ENCODE results near the gene BAK1. TPM values are rescaled to one million over a fixed set of nuclear protein-coding genes. Genes with fewer than 3 reads are reported as not detected.
A peak's percentile ranks its signal among the peaks of the same experiment; 100 is the strongest.

The BAK1 gene
- total and polyA plus RNA-seq, 2 of the 13 experiments (the other 11 are each of a cell fraction or from before 2014, with no cell fraction given) = 15.0 to 23.8 TPM

DNA sequence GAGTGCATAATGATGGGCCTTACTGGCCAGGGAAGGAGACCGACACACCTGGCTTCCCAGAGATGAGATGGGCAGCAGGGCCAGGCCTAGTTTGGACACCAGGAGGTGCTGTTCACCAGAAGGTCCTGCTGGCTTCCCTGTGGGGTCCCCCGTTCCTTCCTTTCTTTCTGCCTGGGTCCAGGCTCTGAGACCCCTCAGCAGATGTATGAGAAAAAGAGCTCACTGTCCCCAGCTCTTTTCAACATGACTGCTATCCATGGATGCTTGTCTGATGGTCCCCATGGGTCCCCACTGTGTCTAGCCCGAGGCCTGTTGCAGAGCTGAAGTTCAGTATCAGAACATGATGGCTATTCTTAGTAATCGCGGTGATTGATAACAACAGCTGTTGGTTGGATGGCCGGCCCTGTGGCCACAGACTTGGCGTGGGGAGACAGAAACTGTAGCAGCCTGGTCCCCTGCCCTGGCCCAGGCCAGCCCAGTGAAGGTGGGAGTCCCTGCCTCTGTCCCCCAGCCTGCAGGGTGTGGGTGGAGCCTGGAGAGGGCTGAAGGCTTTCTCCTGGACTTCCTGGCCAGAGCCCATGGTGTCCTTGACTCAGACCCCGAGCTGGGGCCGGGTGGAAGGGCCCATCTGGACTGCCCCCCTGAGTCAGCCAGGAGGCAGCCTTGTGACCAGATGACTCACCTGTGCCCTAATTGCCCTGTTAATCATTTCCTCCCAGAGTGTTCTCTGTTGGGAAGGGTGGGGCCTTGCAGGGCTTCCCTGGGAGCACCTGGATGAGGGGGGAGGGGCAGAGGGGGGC lies 9.9 kb upstream of the BAK1 start (continued):
- TF ChIP-seq, protein P1, sequence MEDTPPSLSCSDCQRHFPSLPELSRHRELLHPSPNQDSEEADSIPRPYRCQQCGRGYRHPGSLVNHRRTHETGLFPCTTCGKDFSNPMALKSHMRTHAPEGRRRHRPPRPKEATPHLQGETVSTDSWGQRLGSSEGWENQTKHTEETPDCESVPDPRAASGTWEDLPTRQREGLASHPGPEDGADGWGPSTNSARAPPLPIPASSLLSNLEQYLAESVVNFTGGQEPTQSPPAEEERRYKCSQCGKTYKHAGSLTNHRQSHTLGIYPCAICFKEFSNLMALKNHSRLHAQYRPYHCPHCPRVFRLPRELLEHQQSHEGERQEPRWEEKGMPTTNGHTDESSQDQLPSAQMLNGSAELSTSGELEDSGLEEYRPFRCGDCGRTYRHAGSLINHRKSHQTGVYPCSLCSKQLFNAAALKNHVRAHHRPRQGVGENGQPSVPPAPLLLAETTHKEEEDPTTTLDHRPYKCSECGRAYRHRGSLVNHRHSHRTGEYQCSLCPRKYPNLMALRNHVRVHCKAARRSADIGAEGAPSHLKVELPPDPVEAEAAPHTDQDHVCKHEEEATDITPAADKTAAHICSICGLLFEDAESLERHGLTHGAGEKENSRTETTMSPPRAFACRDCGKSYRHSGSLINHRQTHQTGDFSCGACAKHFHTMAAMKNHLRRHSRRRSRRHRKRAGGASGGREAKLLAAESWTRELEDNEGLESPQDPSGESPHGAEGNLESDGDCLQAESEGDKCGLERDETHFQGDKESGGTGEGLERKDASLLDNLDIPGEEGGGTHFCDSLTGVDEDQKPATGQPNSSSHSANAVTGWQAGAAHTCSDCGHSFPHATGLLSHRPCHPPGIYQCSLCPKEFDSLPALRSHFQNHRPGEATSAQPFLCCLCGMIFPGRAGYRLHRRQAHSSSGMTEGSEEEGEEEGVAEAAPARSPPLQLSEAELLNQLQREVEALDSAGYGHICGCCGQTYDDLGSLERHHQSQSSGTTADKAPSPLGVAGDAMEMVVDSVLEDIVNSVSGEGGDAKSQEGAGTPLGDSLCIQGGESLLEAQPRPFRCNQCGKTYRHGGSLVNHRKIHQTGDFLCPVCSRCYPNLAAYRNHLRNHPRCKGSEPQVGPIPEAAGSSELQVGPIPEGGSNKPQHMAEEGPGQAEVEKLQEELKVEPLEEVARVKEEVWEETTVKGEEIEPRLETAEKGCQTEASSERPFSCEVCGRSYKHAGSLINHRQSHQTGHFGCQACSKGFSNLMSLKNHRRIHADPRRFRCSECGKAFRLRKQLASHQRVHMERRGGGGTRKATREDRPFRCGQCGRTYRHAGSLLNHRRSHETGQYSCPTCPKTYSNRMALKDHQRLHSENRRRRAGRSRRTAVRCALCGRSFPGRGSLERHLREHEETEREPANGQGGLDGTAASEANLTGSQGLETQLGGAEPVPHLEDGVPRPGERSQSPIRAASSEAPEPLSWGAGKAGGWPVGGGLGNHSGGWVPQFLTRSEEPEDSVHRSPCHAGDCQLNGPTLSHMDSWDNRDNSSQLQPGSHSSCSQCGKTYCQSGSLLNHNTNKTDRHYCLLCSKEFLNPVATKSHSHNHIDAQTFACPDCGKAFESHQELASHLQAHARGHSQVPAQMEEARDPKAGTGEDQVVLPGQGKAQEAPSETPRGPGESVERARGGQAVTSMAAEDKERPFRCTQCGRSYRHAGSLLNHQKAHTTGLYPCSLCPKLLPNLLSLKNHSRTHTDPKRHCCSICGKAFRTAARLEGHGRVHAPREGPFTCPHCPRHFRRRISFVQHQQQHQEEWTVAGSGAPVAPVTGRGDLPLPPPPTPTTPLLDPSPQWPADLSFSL (CRISPR knock-in tag; IDR thresholded peaks at IDR 0.05) = no peak
- TF ChIP-seq ZNF274 (CRISPR knock-in tag; IDR thresholded peaks at IDR 0.05) = 0 out of 2 replicates have a peak, but pooled peaks have one; percentile 11
- peak; percentile 84 for TF ChIP-seq XRCC5 (optimal IDR thresholded peaks at IDR 0.05; ENCODE audit: low read length)
- peak; percentile 73 for TF ChIP-seq HDAC1 (CRISPR knock-in tag; IDR thresholded peaks at IDR 0.05)
- TF ChIP-seq, protein P2, sequence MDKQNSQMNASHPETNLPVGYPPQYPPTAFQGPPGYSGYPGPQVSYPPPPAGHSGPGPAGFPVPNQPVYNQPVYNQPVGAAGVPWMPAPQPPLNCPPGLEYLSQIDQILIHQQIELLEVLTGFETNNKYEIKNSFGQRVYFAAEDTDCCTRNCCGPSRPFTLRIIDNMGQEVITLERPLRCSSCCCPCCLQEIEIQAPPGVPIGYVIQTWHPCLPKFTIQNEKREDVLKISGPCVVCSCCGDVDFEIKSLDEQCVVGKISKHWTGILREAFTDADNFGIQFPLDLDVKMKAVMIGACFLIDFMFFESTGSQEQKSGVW (CRISPR knock-in tag; IDR thresholded peaks at IDR 0.05; ENCODE audit: borderline replicate concordance) = no peak
- peak; percentile 12; the same call in 1 of the 2 replicates for TF ChIP-seq ZNF629 (CRISPR knock-in tag; conservative IDR thresholded peaks at IDR 0.05)
- TF ChIP-seq ATAD3A (CRISPR knock-in tag; IDR thresholded peaks at IDR 0.05) = no peak
- no peak for TF ChIP-seq FOXA1 (IDR thresholded peaks at IDR 0.05)
- TF ChIP-seq FOXA1 (CRISPR knock-in tag; IDR thresholded peaks at IDR 0.05) = peak; percentile 5; the same call in 1 of the 2 replicates
- TF ChIP-seq NFATC3 (CRISPR knock-in tag; IDR thresholded peaks at IDR 0.05) = no peak
- TF ChIP-seq GATAD1 (CRISPR knock-in tag; IDR thresholded peaks at IDR 0.05) = peak; percentile 27; the same call in 1 of the 2 replicates
- TF ChIP-seq HES4 (CRISPR knock-in tag; IDR thresholded peaks at IDR 0.05; ENCODE audit: borderline replicate concordance) = no peak
- peak; percentile 76; the same call in 1 of the 2 replicates for TF ChIP-seq ZNF772 (CRISPR knock-in tag; IDR thresholded peaks at IDR 0.05)
- no peak; the same call in 1 of the 2 replicates for TF ChIP-seq ZNF652 (CRISPR knock-in tag; IDR thresholded peaks at IDR 0.05; ENCODE audit: borderline replicate concordance, low read depth)
- TF ChIP-seq NFRKB (IDR thresholded peaks at IDR 0.05) = no peak
- TF ChIP-seq NCOA2 (CRISPR knock-in tag; IDR thresholded peaks at IDR 0.05) = peak; percentile 78; the same call in 1 of the 2 replicates
- peak; percentile 18; the same call in 1 of the 2 replicates for TF ChIP-seq KLF11 (CRISPR knock-in tag; IDR thresholded peaks at IDR 0.05)
- TF ChIP-seq, protein P3, sequence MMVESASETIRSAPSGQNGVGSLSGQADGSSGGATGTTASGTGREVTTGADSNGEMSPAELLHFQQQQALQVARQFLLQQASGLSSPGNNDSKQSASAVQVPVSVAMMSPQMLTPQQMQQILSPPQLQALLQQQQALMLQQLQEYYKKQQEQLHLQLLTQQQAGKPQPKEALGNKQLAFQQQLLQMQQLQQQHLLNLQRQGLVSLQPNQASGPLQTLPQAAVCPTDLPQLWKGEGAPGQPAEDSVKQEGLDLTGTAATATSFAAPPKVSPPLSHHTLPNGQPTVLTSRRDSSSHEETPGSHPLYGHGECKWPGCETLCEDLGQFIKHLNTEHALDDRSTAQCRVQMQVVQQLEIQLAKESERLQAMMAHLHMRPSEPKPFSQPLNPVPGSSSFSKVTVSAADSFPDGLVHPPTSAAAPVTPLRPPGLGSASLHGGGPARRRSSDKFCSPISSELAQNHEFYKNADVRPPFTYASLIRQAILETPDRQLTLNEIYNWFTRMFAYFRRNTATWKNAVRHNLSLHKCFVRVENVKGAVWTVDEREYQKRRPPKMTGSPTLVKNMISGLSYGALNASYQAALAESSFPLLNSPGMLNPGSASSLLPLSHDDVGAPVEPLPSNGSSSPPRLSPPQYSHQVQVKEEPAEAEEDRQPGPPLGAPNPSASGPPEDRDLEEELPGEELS (CRISPR knock-in tag; IDR thresholded peaks at IDR 0.05) = peak; percentile 45; the same call in 1 of the 2 replicates
- TF ChIP-seq DPF2 (CRISPR knock-in tag; IDR thresholded peaks at IDR 0.05; ENCODE audit: borderline replicate concordance, low read depth) = peak; percentile 74
- peak; percentile 68; the same call in 1 of the 2 replicates for TF ChIP-seq KAT8 (CRISPR knock-in tag; IDR thresholded peaks at IDR 0.05)
- TF ChIP-seq ZMYM3 (CRISPR knock-in tag; IDR thresholded peaks at IDR 0.05) = no peak; the same call in 1 of the 2 replicates
- peak; percentile 40; the same call in 1 of the 2 replicates for TF ChIP-seq ZSCAN29 (CRISPR knock-in tag; conservative IDR thresholded peaks at IDR 0.05)

Data from HepG2 (cell line).